CD4-positive, alpha-beta T cell (primary cell): ENCODE results near the gene RASGRF2. TPM values are rescaled to one million over a fixed set of nuclear protein-coding genes. Genes with fewer than 3 reads are reported as not detected.
"Not testable (repeated sequence)": the region's sequence is repeated elsewhere in the genome, so short reads cannot be mapped to it uniquely, and the experiment has no call there.

ENCODE experiments used
- ATAC-seq: fragments of 200-7000 bp; cut with Tn5 transposase; one replicate; pipeline ENCODE4 v1.10.0; 2022; ENCODE audit warnings: mild to moderate bottlenecking; ENCODE audit not compliant: poor library complexity
- CTCF ChIA-PET: fragments of 350-600 bp; sonication (Branson Sonifier 250); formaldehyde crosslinking; loops from one replicate; lab custom pipeline; 2021; ENCODE audit warnings: antibody characterized with exemption, inconsistent platforms; lab: Charles Lee
- POLR2A ChIA-PET: fragments of 350-600 bp; sonication (Branson Sonifier 250); formaldehyde crosslinking; loops from one replicate; lab custom pipeline; 2021; ENCODE audit warnings: antibody characterized with exemption, inconsistent platforms; lab: Charles Lee
- DNase-seq, 14 experiments: peaks; one replicate each; pipeline ENCODE4 v3.0.0-alpha.2; 2013 to 2020; ENCODE audit warnings: mixed read lengths in 2 of 14
- H3K27ac ChIP-seq, 2 donors: one replicate each; pipeline versions ENCODE4 v1.5.1 to v1.7.0; 2013; ENCODE audit warnings: low read length in 2 of 2, low read depth in 1 of 2, mild to moderate bottlenecking in 1 of 2
- H3K27me3 ChIP-seq, 2 experiments: 1 replicate in 1 of 2; 2 replicates in 1 of 2; pipeline versions ENCODE4 v1.6.1 to v1.7.0; 2013; ENCODE audit warnings: low read length in 2 of 2, control low read depth in 1 of 2, mild to moderate bottlenecking in 1 of 2, moderate library complexity in 1 of 2; ENCODE audit not compliant: insufficient read depth in 2 of 2, control insufficient read depth in 1 of 2
- H3K36me3 ChIP-seq: one replicate; pipeline ENCODE4 v1.6.1; 2013; ENCODE audit warnings: low read length, control low read depth; ENCODE audit not compliant: insufficient read depth
- H3K4me1 ChIP-seq: one replicate; pipeline ENCODE4 v1.6.1; 2013; ENCODE audit warnings: low read length, control low read depth; ENCODE audit not compliant: insufficient read depth
- H3K4me3 ChIP-seq: one replicate; pipeline ENCODE4 v1.5.1; 2013; ENCODE audit warnings: mild to moderate bottlenecking, low read length, moderate library complexity
- H3K9me3 ChIP-seq, 2 experiments: 1 replicate in 1 of 2; 2 replicates in 1 of 2; pipeline versions ENCODE4 v1.6.1 to v1.7.0; 2013; ENCODE audit warnings: low read length in 2 of 2, mild to moderate bottlenecking in 2 of 2, control low read depth in 1 of 2, moderate library complexity in 1 of 2; ENCODE audit not compliant: control insufficient read depth in 1 of 2, insufficient read depth in 1 of 2
- H3K27ac Mint-ChIP-seq: one replicate; pipeline ENCODE4 v1.8.0; 2020; ENCODE audit warnings: mixed read lengths
- H3K27me3 Mint-ChIP-seq: one replicate; pipeline ENCODE4 v1.8.0; 2021; ENCODE audit warnings: mixed read lengths
- H3K36me3 Mint-ChIP-seq: one replicate; pipeline ENCODE4 v1.8.0; 2021; ENCODE audit warnings: low read depth, mixed read lengths
- H3K4me1 Mint-ChIP-seq: one replicate; pipeline ENCODE4 v1.8.0; 2021; ENCODE audit warnings: low read depth, mixed read lengths
- H3K4me3 Mint-ChIP-seq: one replicate; pipeline ENCODE4 v1.8.0; 2020; ENCODE audit warnings: mild to moderate bottlenecking, mixed read lengths
- H3K9me3 Mint-ChIP-seq: one replicate; pipeline ENCODE4 v1.8.0; 2020; ENCODE audit warnings: mixed read lengths
- CTCF ChIP-seq: fragments of 200-600 bp; IDR thresholded peaks from one replicate; pipeline ENCODE4 v1.8.0; 2022; ENCODE audit warnings: antibody characterized with exemption, mild to moderate bottlenecking
- intact Hi-C, 2 experiments: fragments of 100-400 bp; cut with DNase I in 1 of 2; cut with micrococcal nuclease in 1 of 2; formaldehyde crosslinking; loops; one replicate each; pipeline versions ENCODE4 v1.15.1 to v1.9.0; 2023 to 2025; cut with DNase I, micrococcal nuclease
- total RNA-seq, 174 experiments: library from RNA in 2 of 174; stranded (reverse) in 2 of 174; gene quantifications; one replicate each; pipeline ENCODE4 v1.2.3 and lab custom pipeline; 2021 to 2026

The RASGRF2 gene
- total RNA-seq, 2 experiments from 2014 or later = 21.9 to 24.9 TPM

DNA sequence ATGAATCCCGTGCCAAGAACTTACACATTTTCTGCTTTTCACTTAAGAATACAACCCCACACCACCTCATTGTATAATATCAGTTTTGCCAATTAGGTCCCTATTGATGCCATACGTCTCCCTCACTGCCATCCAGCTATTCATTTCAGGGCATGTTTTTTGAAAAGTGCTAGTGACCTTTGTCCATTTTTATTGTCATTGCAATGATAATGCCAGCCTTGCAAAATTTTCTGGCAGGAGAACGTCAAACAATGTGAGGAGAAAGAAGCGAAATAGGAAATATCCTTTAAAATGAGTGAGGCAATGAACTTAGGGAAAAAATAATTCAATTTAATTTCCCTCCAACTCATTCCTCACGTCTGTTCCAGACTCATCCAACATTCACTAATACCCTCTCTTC lies 161.1 kb downstream of the RASGRF2 start:
- no peak overlapping the region for H3K27ac Mint-ChIP-seq
- no peak overlapping the region for H3K4me3 ChIP-seq
- no peak for TF ChIP-seq CTCF
- H3K36me3 Mint-ChIP-seq = peaks cover 94% of the 10 kb centered on the region
- no peak overlapping the region for H3K27ac ChIP-seq
- peaks cover 71% of the 10 kb centered on the region for H3K36me3 ChIP-seq
- ChIA-PET POLR2A (no interaction called here), CTCF (no interaction called here)
- DNase-seq (no peak), ATAC-seq (no peak)
- no peaks in the 10 kb centered on the region for H3K27me3 ChIP-seq
- no peak overlapping the region for H3K4me3 Mint-ChIP-seq
- H3K27me3 Mint-ChIP-seq = no peaks in the 10 kb centered on the region
- H3K9me3 ChIP-seq = no peaks in the 10 kb centered on the region
- H3K9me3 Mint-ChIP-seq = no peaks in the 10 kb centered on the region
- H3K4me1 ChIP-seq = no peaks in the 10 kb centered on the region
- H3K4me1 Mint-ChIP-seq = peaks cover 27% of the 10 kb centered on the region
- intact Hi-C loops = no loop called here

DNA sequence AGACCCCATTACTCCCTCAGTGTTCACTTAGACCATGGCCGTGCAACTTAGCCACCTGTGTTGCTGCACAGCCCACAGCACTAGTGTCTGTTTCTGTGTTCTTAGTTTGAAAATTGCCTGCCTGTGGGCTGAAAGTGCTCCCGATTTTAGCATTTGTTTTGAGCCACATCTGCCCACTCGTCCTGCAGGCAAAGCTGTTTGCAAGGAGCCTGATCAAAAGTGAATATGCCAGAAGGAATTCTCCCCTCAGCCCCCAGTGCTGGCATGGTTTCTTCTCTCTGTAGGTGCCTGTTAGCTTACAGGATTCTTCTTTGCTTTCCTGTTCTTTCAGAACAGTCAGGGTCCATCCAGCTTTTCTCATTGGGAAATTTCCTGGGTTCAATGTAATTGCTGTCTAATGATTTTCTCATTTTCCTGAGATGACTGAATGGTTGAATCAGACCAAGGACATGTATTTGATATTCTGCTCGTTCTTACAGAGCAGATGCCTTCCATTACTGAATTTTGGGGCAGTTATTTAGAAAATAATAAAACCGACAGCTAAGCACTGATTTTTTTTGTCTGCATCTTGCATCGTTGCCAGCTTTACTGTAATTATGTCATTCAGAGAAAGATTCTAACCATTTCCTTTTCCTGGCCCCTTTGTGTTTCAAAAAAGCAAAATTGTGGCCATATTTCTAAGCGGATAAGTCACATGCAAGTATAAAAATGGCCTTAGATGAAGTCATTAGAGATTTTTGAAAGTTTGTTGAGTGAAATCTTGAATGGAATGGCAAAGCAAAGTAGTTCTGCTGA lies 161.9 kb downstream of the RASGRF2 start:
- H3K9me3 Mint-ChIP-seq = no peaks in the 10 kb centered on the region
- ChIA-PET CTCF (no interaction called here), POLR2A (interaction anchor here (0.7 kb wide), 1 partner anchor 47 kb away, joined by 3 read pairs; no protein-coding TSS in a partner anchor)
- no peak for TF ChIP-seq CTCF
- Histone ChIP-seq H3K9me3 (no peaks in the 10 kb centered on the region), H3K4me3 (no peak overlapping the region), H3K27ac (no peak overlapping the region), H3K27me3 (no peaks in the 10 kb centered on the region), H3K4me1 (no peaks in the 10 kb centered on the region), H3K36me3 (peaks cover 73% of the 10 kb centered on the region)
- no peak overlapping the region for H3K4me3 Mint-ChIP-seq
- ATAC-seq = no peak
- DNase-seq = no peak
- intact Hi-C loops = no loop called here
- H3K36me3 Mint-ChIP-seq = peaks cover 94% of the 10 kb centered on the region
- H3K27me3 Mint-ChIP-seq = no peaks in the 10 kb centered on the region
- no peak overlapping the region for H3K27ac Mint-ChIP-seq
- peaks cover 27% of the 10 kb centered on the region for H3K4me1 Mint-ChIP-seq

GRCh38 chr5:81124689-81125088 lies 164.5 kb downstream of the RASGRF2 start:
- H3K9me3 ChIP-seq, H3K4me3 ChIP-seq, H3K27me3 ChIP-seq, H3K9me3 Mint-ChIP-seq, CTCF ChIA-PET, H3K27ac ChIP-seq, POLR2A ChIA-PET, H3K27me3 Mint-ChIP-seq, H3K27ac Mint-ChIP-seq, ATAC-seq, intact Hi-C loops, H3K4me1 ChIP-seq, DNase-seq, H3K4me3 Mint-ChIP-seq: not testable (repeated sequence)
- peaks cover 67% of the 10 kb centered on the region for H3K36me3 ChIP-seq
- H3K4me1 Mint-ChIP-seq = peaks cover 26% of the 10 kb centered on the region
- peaks cover 88% of the 10 kb centered on the region for H3K36me3 Mint-ChIP-seq
